OCI-LY7 (cell line): ENCODE data around the gene MRPL48.

ENCODE experiments used
- EZH2phosphoT487 ChIP-seq: fragments of 200-600 bp; sonication (generic); IDR thresholded peaks from 2 replicates; pipeline ENCODE4 v1.6.1; 2018; ENCODE audit warnings: low read depth, borderline replicate concordance, mild to moderate bottlenecking, mixed run types, antibody characterized with exemption, low read length, moderate library complexity, mixed read lengths
- TF ChIP-seq, protein P1 (sequence below): fragments of 200-600 bp; sonication (generic); conservative IDR thresholded peaks from 2 replicates; pipeline ENCODE4 v1.5.1; 2014; ENCODE audit warnings: mild to moderate bottlenecking, antibody characterized with exemption, low read length, moderate library complexity, mixed read lengths

DNA sequence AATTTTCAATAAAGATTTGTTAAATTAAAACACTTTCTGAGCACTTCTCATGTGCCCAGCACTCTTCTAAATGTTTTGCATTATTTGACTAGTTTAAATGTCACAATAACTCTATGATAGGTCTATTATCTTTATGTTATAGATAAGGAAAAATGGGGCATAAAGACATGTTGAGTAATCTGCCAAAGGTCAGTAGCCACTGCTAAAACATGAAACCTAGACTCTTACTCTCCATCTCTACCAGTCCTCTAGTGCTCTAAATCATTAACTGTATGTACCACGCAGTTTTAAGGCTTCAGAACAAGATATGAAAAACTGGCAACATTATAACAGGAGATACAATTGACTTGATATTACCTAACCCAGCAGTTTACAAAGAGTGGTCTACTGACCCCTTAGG lies 33.7 kb upstream of the MRPL48 start:
- TF ChIP-seq, protein P1, sequence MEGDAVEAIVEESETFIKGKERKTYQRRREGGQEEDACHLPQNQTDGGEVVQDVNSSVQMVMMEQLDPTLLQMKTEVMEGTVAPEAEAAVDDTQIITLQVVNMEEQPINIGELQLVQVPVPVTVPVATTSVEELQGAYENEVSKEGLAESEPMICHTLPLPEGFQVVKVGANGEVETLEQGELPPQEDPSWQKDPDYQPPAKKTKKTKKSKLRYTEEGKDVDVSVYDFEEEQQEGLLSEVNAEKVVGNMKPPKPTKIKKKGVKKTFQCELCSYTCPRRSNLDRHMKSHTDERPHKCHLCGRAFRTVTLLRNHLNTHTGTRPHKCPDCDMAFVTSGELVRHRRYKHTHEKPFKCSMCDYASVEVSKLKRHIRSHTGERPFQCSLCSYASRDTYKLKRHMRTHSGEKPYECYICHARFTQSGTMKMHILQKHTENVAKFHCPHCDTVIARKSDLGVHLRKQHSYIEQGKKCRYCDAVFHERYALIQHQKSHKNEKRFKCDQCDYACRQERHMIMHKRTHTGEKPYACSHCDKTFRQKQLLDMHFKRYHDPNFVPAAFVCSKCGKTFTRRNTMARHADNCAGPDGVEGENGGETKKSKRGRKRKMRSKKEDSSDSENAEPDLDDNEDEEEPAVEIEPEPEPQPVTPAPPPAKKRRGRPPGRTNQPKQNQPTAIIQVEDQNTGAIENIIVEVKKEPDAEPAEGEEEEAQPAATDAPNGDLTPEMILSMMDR, result no peak
- TF ChIP-seq EZH2phosphoT487, result no peak
